GM12878 (cell line): Measurements from ENCODE around the gene CSMD2. TPM values are rescaled to one million over a fixed set of nuclear protein-coding genes. Genes with fewer than 3 reads are reported as not detected.

ENCODE experiments used
- ATAC-seq: fragments of 200-7000 bp; cut with Tn5 transposase; 3 replicates; pipeline ENCODE4 v1.9.1; 2020; ENCODE audit warnings: mild to moderate bottlenecking, moderate library complexity
- BruUV-seq: library from RNA; stranded (reverse); fragments of 400-500 nt; replicated peaks from 2 replicates; lab custom pipeline; 2021; lab: Mats Ljungman, UMichigan
- CTCF ChIA-PET: fragments of 300-600 bp; sonication (Branson Sonifier 250); formaldehyde crosslinking; extraction: SDS; loops from one replicate; lab custom pipeline; 2021; ENCODE audit warnings: inconsistent platforms; lab: Yijun Ruan, JAX
- POLR2A ChIA-PET: fragments of 350-600 bp; formaldehyde crosslinking; extraction: SDS; loops from one replicate; lab custom pipeline; 2021; ENCODE audit warnings: inconsistent platforms; lab: Charles Lee
- RAD21 ChIA-PET: fragments of 300-600 bp; sonication (Branson Sonifier 250); formaldehyde crosslinking; loops from one replicate; lab custom pipeline; 2023; ENCODE audit warnings: antibody characterized with exemption; ENCODE audit not compliant: unreplicated experiment; lab: Charles Lee
- SMC1A ChIA-PET: fragments of 300-600 bp; sonication (Branson Sonifier 250); formaldehyde crosslinking; loops from one replicate; lab custom pipeline; 2023; ENCODE audit not compliant: unreplicated experiment, uncharacterized antibody; lab: Charles Lee
- DNase-seq: peaks from one replicate; pipeline ENCODE4 v3.0.0-alpha.2; 2011; ENCODE audit warnings: low read depth, low spot score
- FAIRE-seq: peaks from 3 replicates; lab custom pipeline; 2011; peaks lifted over from hg19 to GRCh38; lab: Jason Lieb, UNC
- H2AFZ ChIP-seq: 2 replicates; pipeline ENCODE4 v1.6.0; 2011; ENCODE audit warnings: low read depth, low read length, control low read depth; ENCODE audit not compliant: control insufficient read depth
- H3K27ac ChIP-seq: 2 replicates; pipeline ENCODE4 v1.5.1; 2011; ENCODE audit warnings: control low read depth; ENCODE audit not compliant: control insufficient read depth, insufficient read depth
- H3K27me3 ChIP-seq, 2 experiments: replicated peaks in 1 of 2; 2 replicates each; pipeline versions ENCODE4 v1.6.0 to v1.6.1; 2011; ENCODE audit warnings: low read length in 1 of 2; ENCODE audit not compliant: control insufficient read depth in 2 of 2, insufficient read depth in 2 of 2
- H3K36me3 ChIP-seq, 2 experiments: 2 replicates each; pipeline ENCODE4 v1.5.1; 2011; ENCODE audit warnings: low read length in 1 of 2; ENCODE audit not compliant: control insufficient read depth in 2 of 2, insufficient read depth in 2 of 2
- H3K4me1 ChIP-seq: 2 replicates; pipeline ENCODE4 v1.6.1; 2011; ENCODE audit warnings: mild to moderate bottlenecking, low read length, moderate library complexity, mixed read lengths; ENCODE audit not compliant: control insufficient read depth, insufficient read depth
- H3K4me2 ChIP-seq: 2 replicates; pipeline ENCODE4 v1.6.0; 2011; ENCODE audit warnings: control low read depth; ENCODE audit not compliant: control insufficient read depth, insufficient read depth
- H3K4me3 ChIP-seq: fragments of 200-600 bp; sonication (generic); 2 replicates; pipeline ENCODE4 v1.5.1; 2016
- H3K79me2 ChIP-seq: 2 replicates; pipeline ENCODE4 v1.6.0; 2011; ENCODE audit warnings: low read length; ENCODE audit not compliant: control insufficient read depth, insufficient read depth
- H3K9ac ChIP-seq: 2 replicates; pipeline ENCODE4 v1.8.0; 2011; ENCODE audit warnings: low read length, control low read depth, mixed read lengths; ENCODE audit not compliant: control insufficient read depth, insufficient read depth
- H3K9me3 ChIP-seq: replicated peaks from 3 replicates; pipeline ENCODE4 v1.5.1; 2011; ENCODE audit warnings: mild to moderate bottlenecking, low read length; ENCODE audit not compliant: control insufficient read depth, insufficient read depth
- H4K20me1 ChIP-seq: 2 replicates; pipeline ENCODE4 v1.6.0; 2011; ENCODE audit not compliant: control insufficient read depth, insufficient read depth
- ATF7 ChIP-seq: fragments of 450-650 bp; IDR thresholded peaks from 2 replicates; pipeline ENCODE4 v1.6.1; 2016; ENCODE audit warnings: low read depth, mild to moderate bottlenecking
- BCLAF1 ChIP-seq: fragments of 450-650 bp; IDR thresholded peaks from 2 replicates; pipeline ENCODE4 v1.6.1; 2017; ENCODE audit warnings: antibody characterized with exemption, mild to moderate bottlenecking, moderate library complexity
- BMI1 ChIP-seq: fragments of 450-650 bp; IDR thresholded peaks from 2 replicates; pipeline ENCODE4 v1.6.1; 2016; ENCODE audit warnings: mild to moderate bottlenecking, moderate library complexity, borderline replicate concordance
- EP300 ChIP-seq, 2 experiments: fragments of 150-350 bp in 1 of 2; IDR thresholded peaks; 2 replicates each; pipeline ENCODE4 v1.6.1; 2011 to 2012; ENCODE audit warnings: low read depth in 2 of 2, low read length in 2 of 2, borderline replicate concordance in 1 of 2, improper control_type of control experiment in 1 of 2, inconsistent platforms in 1 of 2; ENCODE audit not compliant: control insufficient read depth in 1 of 2
- NFXL1 ChIP-seq: fragments of 450-650 bp; IDR thresholded peaks from 2 replicates; pipeline ENCODE4 v1.6.1; 2017; ENCODE audit warnings: antibody characterized with exemption, mild to moderate bottlenecking, borderline replicate concordance
- SMC3 ChIP-seq: IDR thresholded peaks from 2 replicates; pipeline ENCODE4 v1.6.1; 2011; ENCODE audit warnings: low read length, improper control_type of control experiment, borderline replicate concordance
- WGBS: methylation state at CpG from one replicate; pipeline ENCODE4 v1.1.6; 2016; ENCODE audit warnings: low lambda C conversion rate; ENCODE audit not compliant: insufficient replicate concordance, insufficient coverage; ENCODE audit errors: missing lambda C conversion rate; 5-methylcytosine and 5-hydroxymethylcytosine counted together
- in situ Hi-C: fragments of 300-500 bp; cut with MboI; formaldehyde crosslinking; loops from 9 replicates; pipeline ENCODE4 v1.14.3; 2018; ENCODE audit warnings: mixed read lengths
- intact Hi-C: fragments of 100-400 bp; cut with micrococcal nuclease; formaldehyde crosslinking; loops from one replicate; pipeline ENCODE4 v1.14.2; 2022; ENCODE audit not compliant: unreplicated experiment
- polyA plus RNA-seq, 11 experiments: library from polyadenylated mRNA; depleted of rRNA in 4 of 11; unstranded in 6 of 11; stranded (reverse) in 5 of 11; fragments of >200 nt; fragmentation: Nextera tagmentation in 4 of 11; fragmentation: Illumina TruSeq in 1 of 11; extraction: Ambion mirVana in 4 of 11; extraction: Trizol in 1 of 11; gene quantifications; 1 replicate in 1 of 11; 2 replicates in 10 of 11; pipeline versions ENCODE4 v1.2.1 to v1.2.3, GENCODE V29; 2011 to 2016; ENCODE audit warnings: inconsistent platforms in 2 of 11, missing spikeins in 2 of 11, low read depth in 1 of 11
- total RNA-seq, 4 experiments: library from RNA; depleted of rRNA in 3 of 4; stranded (reverse); fragments of >200 nt in 3 of 4; fragmentation: Illumina TruSeq in 1 of 4; extraction: Trizol in 1 of 4; gene quantifications; 2 replicates each; pipeline versions ENCODE4 v1.2.1 to v1.2.3, GENCODE V29; 2013 to 2021
- TF ChIP-seq, protein P1 (sequence below): IDR thresholded peaks from 2 replicates; pipeline ENCODE4 v1.6.1; 2012; ENCODE audit warnings: low read length, inconsistent platforms
- TF ChIP-seq, protein P2 (sequence below): fragments of 450-650 bp; conservative IDR thresholded peaks from 2 replicates; pipeline ENCODE4 v1.6.1; 2017; ENCODE audit warnings: mild to moderate bottlenecking, moderate library complexity
- TF ChIP-seq, protein P3 (sequence below): fragments of 450-650 bp; IDR thresholded peaks from 2 replicates; pipeline ENCODE4 v1.6.1; 2016; ENCODE audit warnings: mild to moderate bottlenecking, moderate library complexity, borderline replicate concordance

CSMD2 gene
- total and polyA plus RNA-seq, 10 of the 15 experiments (the other 5 are each of a cell fraction or from before 2014, with no cell fraction given), result under 0.01 TPM; not detected in 9

GRCh38 chr1:33897092-33897725 lies 267.8 kb downstream of the CSMD2 start (continued):
- TF ChIP-seq, protein P1, sequence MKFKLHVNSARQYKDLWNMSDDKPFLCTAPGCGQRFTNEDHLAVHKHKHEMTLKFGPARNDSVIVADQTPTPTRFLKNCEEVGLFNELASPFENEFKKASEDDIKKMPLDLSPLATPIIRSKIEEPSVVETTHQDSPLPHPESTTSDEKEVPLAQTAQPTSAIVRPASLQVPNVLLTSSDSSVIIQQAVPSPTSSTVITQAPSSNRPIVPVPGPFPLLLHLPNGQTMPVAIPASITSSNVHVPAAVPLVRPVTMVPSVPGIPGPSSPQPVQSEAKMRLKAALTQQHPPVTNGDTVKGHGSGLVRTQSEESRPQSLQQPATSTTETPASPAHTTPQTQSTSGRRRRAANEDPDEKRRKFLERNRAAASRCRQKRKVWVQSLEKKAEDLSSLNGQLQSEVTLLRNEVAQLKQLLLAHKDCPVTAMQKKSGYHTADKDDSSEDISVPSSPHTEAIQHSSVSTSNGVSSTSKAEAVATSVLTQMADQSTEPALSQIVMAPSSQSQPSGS, result no peak
- TF ChIP-seq SMC3 (no peak), BMI1 (no peak), BCLAF1 (no peak), NFXL1 (no peak), EP300 (IDR thresholded peaks at IDR 0.05; ENCODE audit: borderline replicate concordance in 1 of 2, control insufficient read depth in 1 of 2, low read depth in 2 of 2, low read length in 2 of 2) (no peak)

- CTCF ChIA-PET, result no interaction called here
- Histone ChIP-seq H4K20me1 (no peaks in the 10 kb centered on the region), H3K79me2 (no peaks in the 10 kb centered on the region), H3K4me3 (no peak overlapping the region), H3K4me2 (no peak overlapping the region), H3K27me3 (no peaks in the 10 kb centered on the region), H3K27ac (no peak overlapping the region), H3K9me3 (no peaks in the 10 kb centered on the region), H3K36me3 (no peaks in the 10 kb centered on the region), H3K4me1 (no peaks in the 10 kb centered on the region), H3K9ac (no peak overlapping the region), H2AFZ (no peak overlapping the region)
- RAD21 ChIA-PET, result no interaction called here
- FAIRE-seq, result no peak
- DNase-seq, result no peak
- SMC1A ChIA-PET, result no interaction called here
- ATAC-seq, result no peak
- BruUV-seq, result no TSS peak
- POLR2A ChIA-PET, result no interaction called here
- WGBS, result 2% methylated on average over 2 of the region's 2 CpGs
- intact Hi-C loops, result no loop called here
- in situ Hi-C loops, result no loop called here
- TF ChIP-seq, protein P2, sequence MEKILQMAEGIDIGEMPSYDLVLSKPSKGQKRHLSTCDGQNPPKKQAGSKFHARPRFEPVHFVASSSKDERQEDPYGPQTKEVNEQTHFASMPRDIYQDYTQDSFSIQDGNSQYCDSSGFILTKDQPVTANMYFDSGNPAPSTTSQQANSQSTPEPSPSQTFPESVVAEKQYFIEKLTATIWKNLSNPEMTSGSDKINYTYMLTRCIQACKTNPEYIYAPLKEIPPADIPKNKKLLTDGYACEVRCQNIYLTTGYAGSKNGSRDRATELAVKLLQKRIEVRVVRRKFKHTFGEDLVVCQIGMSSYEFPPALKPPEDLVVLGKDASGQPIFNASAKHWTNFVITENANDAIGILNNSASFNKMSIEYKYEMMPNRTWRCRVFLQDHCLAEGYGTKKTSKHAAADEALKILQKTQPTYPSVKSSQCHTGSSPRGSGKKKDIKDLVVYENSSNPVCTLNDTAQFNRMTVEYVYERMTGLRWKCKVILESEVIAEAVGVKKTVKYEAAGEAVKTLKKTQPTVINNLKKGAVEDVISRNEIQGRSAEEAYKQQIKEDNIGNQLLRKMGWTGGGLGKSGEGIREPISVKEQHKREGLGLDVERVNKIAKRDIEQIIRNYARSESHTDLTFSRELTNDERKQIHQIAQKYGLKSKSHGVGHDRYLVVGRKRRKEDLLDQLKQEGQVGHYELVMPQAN, result no peak
- TF ChIP-seq ATF7, result no peak
- TF ChIP-seq, protein P3, sequence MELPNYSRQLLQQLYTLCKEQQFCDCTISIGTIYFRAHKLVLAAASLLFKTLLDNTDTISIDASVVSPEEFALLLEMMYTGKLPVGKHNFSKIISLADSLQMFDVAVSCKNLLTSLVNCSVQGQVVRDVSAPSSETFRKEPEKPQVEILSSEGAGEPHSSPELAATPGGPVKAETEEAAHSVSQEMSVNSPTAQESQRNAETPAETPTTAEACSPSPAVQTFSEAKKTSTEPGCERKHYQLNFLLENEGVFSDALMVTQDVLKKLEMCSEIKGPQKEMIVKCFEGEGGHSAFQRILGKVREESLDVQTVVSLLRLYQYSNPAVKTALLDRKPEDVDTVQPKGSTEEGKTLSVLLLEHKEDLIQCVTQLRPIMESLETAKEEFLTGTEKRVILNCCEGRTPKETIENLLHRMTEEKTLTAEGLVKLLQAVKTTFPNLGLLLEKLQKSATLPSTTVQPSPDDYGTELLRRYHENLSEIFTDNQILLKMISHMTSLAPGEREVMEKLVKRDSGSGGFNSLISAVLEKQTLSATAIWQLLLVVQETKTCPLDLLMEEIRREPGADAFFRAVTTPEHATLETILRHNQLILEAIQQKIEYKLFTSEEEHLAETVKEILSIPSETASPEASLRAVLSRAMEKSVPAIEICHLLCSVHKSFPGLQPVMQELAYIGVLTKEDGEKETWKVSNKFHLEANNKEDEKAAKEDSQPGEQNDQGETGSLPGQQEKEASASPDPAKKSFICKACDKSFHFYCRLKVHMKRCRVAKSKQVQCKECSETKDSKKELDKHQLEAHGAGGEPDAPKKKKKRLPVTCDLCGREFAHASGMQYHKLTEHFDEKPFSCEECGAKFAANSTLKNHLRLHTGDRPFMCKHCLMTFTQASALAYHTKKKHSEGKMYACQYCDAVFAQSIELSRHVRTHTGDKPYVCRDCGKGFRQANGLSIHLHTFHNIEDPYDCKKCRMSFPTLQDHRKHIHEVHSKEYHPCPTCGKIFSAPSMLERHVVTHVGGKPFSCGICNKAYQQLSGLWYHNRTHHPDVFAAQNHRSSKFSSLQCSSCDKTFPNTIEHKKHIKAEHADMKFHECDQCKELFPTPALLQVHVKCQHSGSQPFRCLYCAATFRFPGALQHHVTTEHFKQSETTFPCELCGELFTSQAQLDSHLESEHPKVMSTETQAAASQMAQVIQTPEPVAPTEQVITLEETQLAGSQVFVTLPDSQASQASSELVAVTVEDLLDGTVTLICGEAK, result no peak
Measured at GRCh38 chr1:33895976-33896375, 269.1 kb downstream of the CSMD2 start.
